HG03039 (cell line): ENCODE results near the gene DCTN2.
A peak's percentile ranks its signal among the peaks of the same experiment; 100 is the strongest.
"Not testable (repeated sequence)": the region's sequence is repeated elsewhere in the genome, so short reads cannot be mapped to it uniquely, and the experiment has no call there.

Experiments
- ATAC-seq: cut with Tn5 transposase; IDR thresholded peaks from one replicate; pipeline ENCODE4 v1.9.1; 2021; ENCODE audit warnings: mild to moderate bottlenecking, moderate library complexity; ENCODE audit not compliant: unreplicated experiment

DCTN2 gene

GRCh38 chr12:57546438-57547287, at the start of gene DCTN2:
TSS of gene DCTN2 (minus strand) at chr12:57547192. CDS start at chr12:57547063, 129 bp downstream.
- ATAC-seq = peak; percentile 97

GRCh38 chr12:57593187-57593586, 46.2 kb upstream of the DCTN2 start:
- ATAC-seq = no peak

- ATAC-seq = no peak
These were observed 45.7 kb upstream of the DCTN2 start for GRCh38 chr12:57592551-57593165.

- peak; percentile 12 for ATAC-seq
These were observed 44.9 kb upstream of the DCTN2 start for GRCh38 chr12:57591782-57592325.

GRCh38 chr12:57590864-57591781, 44.1 kb upstream of the DCTN2 start, which contains the start of gene PIP4K2C:
TSS of gene PIP4K2C (plus strand) at chr12:57591192. CDS start at chr12:57591290, 98 bp downstream.
- peak; percentile 94 for ATAC-seq

- no peak for ATAC-seq
These were observed 43.5 kb upstream of the DCTN2 start for GRCh38 chr12:57590479-57590863.

- ATAC-seq = not testable (repeated sequence)
These were observed 42.1 kb upstream of the DCTN2 start for GRCh38 chr12:57588951-57589610.

GRCh38 chr12:57586832-57587429, 39.9 kb upstream of the DCTN2 start:
- no peak for ATAC-seq

GRCh38 chr12:57586128-57586527, 39.1 kb upstream of the DCTN2 start:
- no peak for ATAC-seq

- no peak for ATAC-seq
These were observed 38.2 kb upstream of the DCTN2 start for GRCh38 chr12:57585156-57585555.

- no peak for ATAC-seq
These were observed 37.7 kb upstream of the DCTN2 start for GRCh38 chr12:57584690-57585089.

GRCh38 chr12:57584050-57584449, 37.1 kb upstream of the DCTN2 start:
- ATAC-seq = no peak

- no peak for ATAC-seq
These were observed 36.2 kb upstream of the DCTN2 start for GRCh38 chr12:57583008-57583831.

GRCh38 chr12:57582440-57582839, 35.4 kb upstream of the DCTN2 start:
- no peak for ATAC-seq

GRCh38 chr12:57581802-57582201, 34.8 kb upstream of the DCTN2 start:
- ATAC-seq = no peak

- no peak for ATAC-seq
These were observed 33.4 kb upstream of the DCTN2 start for GRCh38 chr12:57580466-57580795.

- no peak for ATAC-seq
These were observed 32.9 kb upstream of the DCTN2 start for GRCh38 chr12:57579677-57580465.

- no peak for ATAC-seq
These were observed 32.0 kb upstream of the DCTN2 start for GRCh38 chr12:57579011-57579410.
